A549 (cell line): ENCODE results near the gene PPP4R2. TPM values are rescaled to one million over a fixed set of nuclear protein-coding genes. Genes with fewer than 3 reads are reported as not detected.

Source experiments
- ATAC-seq, 2 experiments: fragments of 200-7000 bp in 1 of 2; fragments of >200 bp in 1 of 2; cut with Nextera tagmentation in 1 of 2; cut with Tn5 transposase in 1 of 2; 3 replicates each; pipeline versions ENCODE4 v1.8.0 to v1.9.1; 2018 to 2020; ENCODE audit warnings: mild to moderate bottlenecking in 1 of 2, moderate library complexity in 1 of 2
- CTCF ChIA-PET: fragments of 300-600 bp; sonication (Branson Sonifier 250); formaldehyde crosslinking; extraction: SDS; loops from one replicate; lab custom pipeline; 2021; ENCODE audit warnings: antibody characterized with exemption, inconsistent platforms; lab: Yijun Ruan, JAX
- POLR2A ChIA-PET: fragments of 350-600 bp; formaldehyde crosslinking; extraction: SDS; loops from one replicate; lab custom pipeline; 2021; ENCODE audit warnings: antibody characterized with exemption, inconsistent platforms; lab: Yijun Ruan, JAX
- DNase-seq, 2 experiments: peaks; one replicate each; pipeline versions ENCODE4 v3.0.0 to v3.0.0-alpha.2; 2011 to 2016; ENCODE audit warnings: low read depth in 1 of 2, low spot score in 1 of 2
- FAIRE-seq: peaks from 2 replicates; lab custom pipeline; 2011; peaks lifted over from hg19 to GRCh38; lab: Jason Lieb, UNC
- H3K27ac ChIP-seq, 2 experiments: fragments of >200 bp; sonication (Bioruptor Twin); formaldehyde crosslinking; 3 replicates each; pipeline ENCODE4 v1.5.1; 2016 to 2017
- H3K4me1 ChIP-seq: fragments of >200 bp; sonication (Bioruptor Twin); formaldehyde crosslinking; 3 replicates; pipeline ENCODE4 v1.6.1; 2016
- H3K4me2 ChIP-seq: fragments of >200 bp; sonication (Bioruptor Twin); formaldehyde crosslinking; 3 replicates; pipeline ENCODE4 v1.6.1; 2016
- H3K4me3 ChIP-seq: fragments of >200 bp; sonication (Bioruptor Twin); formaldehyde crosslinking; 3 replicates; pipeline ENCODE4 v1.5.1; 2016
- H3K9me3 ChIP-seq: fragments of >200 bp; sonication (Bioruptor Twin); formaldehyde crosslinking; 3 replicates; pipeline ENCODE4 v1.6.1; 2016
- EHMT2 ChIP-seq: fragments of 200-600 bp; sonication (generic); IDR thresholded peaks from 2 replicates; pipeline ENCODE4 v1.6.1; 2016; ENCODE audit warnings: antibody characterized with exemption, low read depth, mild to moderate bottlenecking, moderate library complexity
- EP300 ChIP-seq, 2 experiments: fragments of >200 bp; sonication (Bioruptor Twin); formaldehyde crosslinking; IDR thresholded peaks; 2 replicates in 1 of 2; 3 replicates in 1 of 2; pipeline ENCODE4 v1.6.1; 2016 to 2017
- ESRRA ChIP-seq: fragments of 150-350 bp; IDR thresholded peaks from 2 replicates; pipeline ENCODE4 v1.6.1; 2014; ENCODE audit warnings: mild to moderate bottlenecking, low read length, borderline replicate concordance
- HEYL ChIP-seq: fragments of 250-450 bp; sonication (Bioruptor Pico); IDR thresholded peaks from 2 replicates; pipeline ENCODE4 v1.8.0; 2021; ENCODE audit warnings: mild to moderate bottlenecking, moderate library complexity
- KDM1A ChIP-seq: fragments of 200-600 bp; sonication (generic); IDR thresholded peaks from 2 replicates; pipeline ENCODE4 v1.6.1; 2016; ENCODE audit warnings: low read depth, mild to moderate bottlenecking
- MYC ChIP-seq: IDR thresholded peaks from 2 replicates; pipeline ENCODE4 v1.6.1; 2012; ENCODE audit warnings: mild to moderate bottlenecking, inconsistent platforms, low read length, improper control_type of control experiment, borderline replicate concordance
- NR3C1 ChIP-seq: fragments of >200 bp; sonication (Bioruptor Twin); formaldehyde crosslinking; IDR thresholded peaks from 3 replicates; pipeline ENCODE4 v1.6.1; 2017
- RAD21 ChIP-seq, 2 experiments: fragments of >200 bp in 1 of 2; sonication (Bioruptor Twin) in 1 of 2; formaldehyde crosslinking in 1 of 2; IDR thresholded peaks in 1 of 2; conservative IDR thresholded peaks in 1 of 2; 2 replicates in 1 of 2; 3 replicates in 1 of 2; pipeline ENCODE4 v1.6.1; 2012 to 2018; ENCODE audit warnings: inconsistent platforms in 1 of 2
- RNF2 ChIP-seq: fragments of 200-600 bp; sonication (generic); IDR thresholded peaks from 2 replicates; pipeline ENCODE4 v1.6.1; 2016; ENCODE audit warnings: low read depth, mild to moderate bottlenecking, antibody characterized with exemption, moderate library complexity, borderline replicate concordance
- SMC3 ChIP-seq: fragments of >200 bp; sonication (Bioruptor Twin); formaldehyde crosslinking; IDR thresholded peaks from 3 replicates; pipeline ENCODE4 v1.6.1; 2018; ENCODE audit warnings: inconsistent platforms
- TP53 ChIP-seq: fragments of 250-450 bp; sonication (Bioruptor Pico); IDR thresholded peaks from 2 replicates; pipeline ENCODE4 v1.5.0; 2021; ENCODE audit warnings: mild to moderate bottlenecking, moderate library complexity
- ZFP36 ChIP-seq: fragments of 450-650 bp; IDR thresholded peaks from 2 replicates; pipeline ENCODE4 v1.6.1; 2014; ENCODE audit warnings: borderline replicate concordance; ENCODE audit not compliant: partially characterized antibody
- ZSCAN20 ChIP-seq: fragments of 250-450 bp; sonication (Bioruptor Pico); IDR thresholded peaks from 2 replicates; pipeline ENCODE4 v1.8.0; 2022; ENCODE audit warnings: mild to moderate bottlenecking, moderate library complexity
- WGBS: methylation state at CpG from one replicate; pipeline ENCODE4 v1.1.6; 2017; ENCODE audit errors: missing lambda C conversion rate; 5-methylcytosine and 5-hydroxymethylcytosine counted together
- polyA plus RNA-seq, 4 experiments: library from polyadenylated mRNA; depleted of rRNA in 3 of 4; stranded (reverse); fragments of >200 nt; fragmentation: RNase III in 1 of 4; extraction: RNeasy Plus Mini Kit Qiagen cat#74134 plus additional on column Dnase treatment in 1 of 4; gene quantifications; 2 replicates in 3 of 4; 3 replicates in 1 of 4; pipeline ENCODE4 v1.2.3, GENCODE V29; 2011 to 2017
- small RNA-seq, 6 experiments: library from RNA; depleted of rRNA; stranded (forward); fragments of <200 nt; gene quantifications; one replicate each; pipeline ENCODE3, GENCODE V24; 2012
- TF ChIP-seq, protein P1 (sequence below): fragments of >200 bp; sonication (Bioruptor Twin); formaldehyde crosslinking; IDR thresholded peaks from 3 replicates; pipeline ENCODE4 v1.6.1; 2016
- TF ChIP-seq, protein P2 (sequence below): fragments of 250-450 bp; sonication (Bioruptor Pico); IDR thresholded peaks from 2 replicates; pipeline ENCODE4 v1.5.0; 2021; ENCODE audit warnings: mild to moderate bottlenecking, moderate library complexity, borderline replicate concordance
- TF ChIP-seq, protein P3 (sequence below): fragments of >200 bp; sonication (Bioruptor Twin); formaldehyde crosslinking; IDR thresholded peaks from 3 replicates; pipeline ENCODE4 v1.5.1; 2016

The PPP4R2 gene
- polyA plus RNA-seq, 2 of the 4 experiments (the other 2 are of a cell fraction): 39.3 to 68.4 TPM

DNA sequence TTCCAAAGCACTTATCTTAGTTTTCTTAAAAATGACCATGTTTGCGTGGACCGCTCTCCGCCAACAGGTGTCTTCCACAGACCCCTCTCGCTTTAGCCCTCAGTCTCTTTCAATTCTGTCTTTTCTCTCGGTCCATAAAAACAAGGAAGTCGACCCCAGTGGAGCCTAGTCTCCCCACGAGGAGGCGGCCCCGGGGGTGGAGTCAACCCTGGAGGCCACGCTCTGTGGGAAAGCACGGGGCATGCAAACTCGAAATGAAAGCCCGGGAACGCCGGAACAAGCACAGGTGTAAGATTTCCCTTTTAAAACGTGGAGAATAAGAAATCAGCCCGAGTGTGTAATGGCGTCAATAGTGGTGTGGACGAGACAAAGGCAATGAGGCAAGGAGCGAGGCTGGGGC lies 113.9 kb downstream of the PPP4R2 start:
- 49% methylated on average over 20 of the region's 20 CpGs for WGBS
- peak; percentile 100 for FAIRE-seq

DNA sequence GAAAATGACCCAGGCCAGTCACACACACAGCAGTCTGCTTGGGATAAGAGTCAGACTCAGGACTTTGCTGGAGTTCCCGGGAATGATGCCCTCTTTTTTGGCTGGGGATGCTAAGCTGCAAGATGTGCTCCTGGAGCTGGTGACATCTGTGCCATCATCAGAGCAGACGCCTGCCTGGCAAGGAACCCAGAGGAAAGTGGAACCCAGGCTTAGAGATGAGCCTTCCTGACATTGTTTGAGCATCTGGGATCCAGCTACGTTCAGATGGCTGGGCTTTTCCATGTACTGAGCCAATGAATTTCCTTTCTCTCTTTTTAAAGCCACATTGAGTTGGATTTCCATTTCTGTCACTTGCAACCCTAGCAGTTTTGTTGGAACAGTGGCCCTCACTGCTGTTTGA lies 118.1 kb downstream of the PPP4R2 start:
- ATAC-seq (no peak), FAIRE-seq (no peak), DNase-seq (no peak)
- TF ChIP-seq RAD21 (conservative IDR thresholded peaks at IDR 0.05 in 1 of 2, IDR thresholded peaks at IDR 0.05 in 1 of 2): no peak
- Histone ChIP-seq H3K4me1 (no peaks in the 10 kb centered on the region), H3K4me2 (no peak overlapping the region), H3K9me3 (no peaks in the 10 kb centered on the region), H3K4me3 (no peak overlapping the region), H3K27ac (no peak overlapping the region)
- ChIA-PET POLR2A (no interaction called here), CTCF (interaction anchor here (3.2 kb wide), 1 partner anchor 13 kb away, joined by 13 read pairs; no protein-coding TSS in a partner anchor)
- 0% methylated on average over 2 of the region's 3 CpGs for WGBS

More for the DNA sequence above, 113.9 kb downstream of the PPP4R2 start:
- CTCF ChIA-PET: interaction anchor here (2.4 kb wide), 1 partner anchor 10 kb away, joined by 12 read pairs; no protein-coding TSS in a partner anchor
- Histone ChIP-seq H3K4me1 (no peaks in the 10 kb centered on the region), H3K9me3 (no peaks in the 10 kb centered on the region), H3K4me3 (no peak overlapping the region), H3K4me2 (no peak overlapping the region), H3K27ac (no peak overlapping the region)
- TF ChIP-seq KDM1A (no peak), ZFP36 (no peak), HEYL (CRISPR knock-in tag) (no peak), TP53 (no peak)
- TF ChIP-seq, protein P1, sequence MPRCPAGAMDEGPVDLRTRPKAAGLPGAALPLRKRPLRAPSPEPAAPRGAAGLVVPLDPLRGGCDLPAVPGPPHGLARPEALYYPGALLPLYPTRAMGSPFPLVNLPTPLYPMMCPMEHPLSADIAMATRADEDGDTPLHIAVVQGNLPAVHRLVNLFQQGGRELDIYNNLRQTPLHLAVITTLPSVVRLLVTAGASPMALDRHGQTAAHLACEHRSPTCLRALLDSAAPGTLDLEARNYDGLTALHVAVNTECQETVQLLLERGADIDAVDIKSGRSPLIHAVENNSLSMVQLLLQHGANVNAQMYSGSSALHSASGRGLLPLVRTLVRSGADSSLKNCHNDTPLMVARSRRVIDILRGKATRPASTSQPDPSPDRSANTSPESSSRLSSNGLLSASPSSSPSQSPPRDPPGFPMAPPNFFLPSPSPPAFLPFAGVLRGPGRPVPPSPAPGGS: no peak
- DNase-seq (no peak), ATAC-seq (no peak)
- POLR2A ChIA-PET: no interaction called here

DNA sequence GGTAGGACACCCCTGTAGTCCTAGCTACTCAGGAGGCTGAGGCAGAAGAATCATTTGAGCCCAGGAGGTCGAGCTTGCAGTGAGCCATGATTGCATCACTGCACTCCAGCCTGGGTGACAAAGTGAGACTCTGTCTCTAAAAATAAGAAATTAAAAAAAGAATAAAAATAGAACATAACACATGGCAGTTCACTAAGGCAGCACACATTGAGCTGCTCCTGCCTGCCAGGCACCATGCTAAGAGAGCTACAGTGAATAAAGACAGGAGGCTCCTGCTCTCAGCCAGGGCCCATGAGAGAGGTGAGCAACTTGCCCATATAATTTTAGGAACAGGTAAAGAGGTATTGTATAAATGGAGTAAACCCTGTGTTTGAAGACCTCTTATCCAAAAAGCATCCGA lies 119.2 kb downstream of the PPP4R2 start:
- no peak for ATAC-seq
- Histone ChIP-seq H3K27ac (no peak overlapping the region), H3K4me3 (no peak overlapping the region), H3K4me1 (no peaks in the 10 kb centered on the region), H3K4me2 (no peak overlapping the region), H3K9me3 (no peaks in the 10 kb centered on the region)
- TF ChIP-seq, protein P2, sequence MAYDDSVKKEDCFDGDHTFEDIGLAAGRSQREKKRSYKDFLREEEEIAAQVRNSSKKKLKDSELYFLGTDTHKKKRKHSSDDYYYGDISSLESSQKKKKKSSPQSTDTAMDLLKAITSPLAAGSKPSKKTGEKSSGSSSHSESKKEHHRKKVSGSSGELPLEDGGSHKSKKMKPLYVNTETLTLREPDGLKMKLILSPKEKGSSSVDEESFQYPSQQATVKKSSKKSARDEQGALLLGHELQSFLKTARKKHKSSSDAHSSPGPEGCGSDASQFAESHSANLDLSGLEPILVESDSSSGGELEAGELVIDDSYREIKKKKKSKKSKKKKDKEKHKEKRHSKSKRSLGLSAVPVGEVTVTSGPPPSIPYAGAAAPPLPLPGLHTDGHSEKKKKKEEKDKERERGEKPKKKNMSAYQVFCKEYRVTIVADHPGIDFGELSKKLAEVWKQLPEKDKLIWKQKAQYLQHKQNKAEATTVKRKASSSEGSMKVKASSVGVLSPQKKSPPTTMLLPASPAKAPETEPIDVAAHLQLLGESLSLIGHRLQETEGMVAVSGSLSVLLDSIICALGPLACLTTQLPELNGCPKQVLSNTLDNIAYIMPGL: no peak
- TF ChIP-seq MYC (no peak), ESRRA (no peak), ZSCAN20 (CRISPR knock-in tag) (no peak), RNF2 (no peak), KDM1A (no peak), SMC3 (no peak), NR3C1 (no peak), EP300 (IDR thresholded peaks at IDR 0.05) (no peak), EHMT2 (no peak)
- TF ChIP-seq, protein P3, sequence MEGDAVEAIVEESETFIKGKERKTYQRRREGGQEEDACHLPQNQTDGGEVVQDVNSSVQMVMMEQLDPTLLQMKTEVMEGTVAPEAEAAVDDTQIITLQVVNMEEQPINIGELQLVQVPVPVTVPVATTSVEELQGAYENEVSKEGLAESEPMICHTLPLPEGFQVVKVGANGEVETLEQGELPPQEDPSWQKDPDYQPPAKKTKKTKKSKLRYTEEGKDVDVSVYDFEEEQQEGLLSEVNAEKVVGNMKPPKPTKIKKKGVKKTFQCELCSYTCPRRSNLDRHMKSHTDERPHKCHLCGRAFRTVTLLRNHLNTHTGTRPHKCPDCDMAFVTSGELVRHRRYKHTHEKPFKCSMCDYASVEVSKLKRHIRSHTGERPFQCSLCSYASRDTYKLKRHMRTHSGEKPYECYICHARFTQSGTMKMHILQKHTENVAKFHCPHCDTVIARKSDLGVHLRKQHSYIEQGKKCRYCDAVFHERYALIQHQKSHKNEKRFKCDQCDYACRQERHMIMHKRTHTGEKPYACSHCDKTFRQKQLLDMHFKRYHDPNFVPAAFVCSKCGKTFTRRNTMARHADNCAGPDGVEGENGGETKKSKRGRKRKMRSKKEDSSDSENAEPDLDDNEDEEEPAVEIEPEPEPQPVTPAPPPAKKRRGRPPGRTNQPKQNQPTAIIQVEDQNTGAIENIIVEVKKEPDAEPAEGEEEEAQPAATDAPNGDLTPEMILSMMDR: no peak
- TF ChIP-seq, protein P1: no peak
- CTCF ChIA-PET: no interaction called here
- WGBS: 0% methylated on average over 2 of the region's 2 CpGs
- no peak for FAIRE-seq
- no peak for DNase-seq
- POLR2A ChIA-PET: no interaction called here

Small RNA genes within 50 kb of the gene (small RNA-seq; reads per million reads assigned to genes)
- gene RNU2-64P (0 to 13.5 (median 0.41) reads per million in 6 experiments), gene RNU6-557P (0 reads per million in 6 experiments), gene RNU7-19P (0 to 0.35 (median 0) reads per million in 6 experiments)

Other genes with a start within 250 kb of the PPP4R2 start
- gene SHQ1, start 148.4 kb upstream of the PPP4R2 start, polyA plus RNA-seq (2011; rRNA removed): 19.5 and 22.2 TPM in 2 replicates
- gene SHQ1, start 148.4 kb upstream of the PPP4R2 start, polyA plus RNA-seq (2017; fragmentation: RNase III; extraction: RNeasy Plus Mini Kit Qiagen cat#74134 plus additional on column Dnase treatment): 16.4 to 18.0 TPM (median 17.1 TPM) in 3 replicates
- 3.2 and 3.3 TPM in 2 replicates for gene GXYLT2, start 108.8 kb upstream of the PPP4R2 start, polyA plus RNA-seq (2011; rRNA removed)
- 1.9 to 2.3 TPM (median 2.0 TPM) in 3 replicates for gene GXYLT2, start 108.8 kb upstream of the PPP4R2 start, polyA plus RNA-seq (2017; fragmentation: RNase III; extraction: RNeasy Plus Mini Kit Qiagen cat#74134 plus additional on column Dnase treatment)
- 3.0 and 4.1 TPM in 2 replicates for gene EBLN2, start 64.8 kb downstream of the PPP4R2 start, polyA plus RNA-seq (2011; rRNA removed)
- 1.4 to 1.8 TPM (median 1.4 TPM) in 3 replicates for gene EBLN2, start 64.8 kb downstream of the PPP4R2 start, polyA plus RNA-seq (2017; fragmentation: RNase III; extraction: RNeasy Plus Mini Kit Qiagen cat#74134 plus additional on column Dnase treatment)